K562 treated with DMSO at 1 percent for 12 hours (cell line): ENCODE results near the gene GABRB3. TPM values are rescaled to one million over a fixed set of nuclear protein-coding genes. Genes with fewer than 3 reads are reported as not detected.

Source experiments
- total RNA-seq: library from RNA; unstranded; fragments of 300-600 nt; gene quantifications from 2 replicates; pipeline ENCODE4 v1.2.3, GENCODE V29; 2022; ENCODE audit not compliant: insufficient read depth

GABRB3 gene
- 0.59 and 1.1 TPM in 2 replicates for total RNA-seq

DNA sequence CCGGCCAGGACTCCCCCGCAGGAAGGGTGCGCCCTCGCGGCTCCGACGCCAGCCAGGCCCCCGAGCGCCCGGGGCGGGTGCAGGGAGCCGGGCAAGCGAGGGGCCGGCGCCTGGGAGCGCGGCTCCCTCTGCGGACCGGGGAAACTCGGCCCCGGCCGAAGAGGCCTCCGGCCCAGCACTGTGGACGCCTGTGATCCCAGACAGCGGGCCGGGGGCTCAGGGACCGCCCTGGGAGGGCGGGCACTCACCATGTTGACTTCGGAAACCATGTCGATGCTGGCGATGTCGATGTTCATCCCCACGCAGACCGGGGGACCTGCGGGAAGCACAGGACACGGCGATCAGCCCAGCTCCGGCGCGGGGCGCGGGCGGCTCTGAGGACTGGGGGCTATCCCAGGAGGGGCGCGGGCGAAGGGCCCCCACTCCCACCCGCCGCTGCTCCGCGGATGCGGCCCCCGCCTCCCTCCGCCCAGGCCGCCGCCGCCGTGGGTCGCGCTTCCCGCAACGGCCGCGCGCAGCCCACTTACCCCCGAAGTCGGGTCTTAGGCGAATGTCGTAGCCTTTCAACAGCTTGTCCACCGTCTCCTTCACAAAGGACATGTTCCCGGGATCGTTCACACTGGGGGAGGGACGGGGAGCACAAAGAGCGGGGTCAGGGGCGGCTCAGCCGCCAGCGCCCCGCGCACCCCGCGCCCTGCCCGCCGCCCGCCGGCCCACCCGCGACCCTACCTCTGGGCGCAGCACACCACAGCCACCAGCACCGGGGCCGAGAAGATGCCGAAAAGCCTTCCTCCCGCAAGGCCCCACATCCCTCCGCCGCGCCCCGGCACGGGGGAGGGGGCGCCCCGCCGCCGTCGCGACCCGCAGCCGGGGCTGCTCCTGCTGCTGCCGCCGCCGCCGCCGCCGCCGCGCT is at the start of gene GABRB3:
TSS of gene GABRB3 (minus strand) at position 913 of the 913 bp plus-strand sequence.

Other genes starting within 250 kb of the GABRB3 start
- gene GABRA5, start 94.0 kb upstream of the GABRB3 start, total RNA-seq = not detected in 2 replicates
- gene GABRG3, start 198.1 kb upstream of the GABRB3 start, total RNA-seq = 2.5 and 10.2 TPM in 2 replicates